ENCODE measurements around the gene SPAG4. TPM values are rescaled to one million over a fixed set of nuclear protein-coding genes. Genes with fewer than 3 reads are reported as not detected.

SPAG4 gene
- total and polyA plus RNA-seq, 10 of the 15 experiments (the other 5 are each of a cell fraction or from before 2014, with no cell fraction given), result 0.90 to 12.5 (median 2.4) TPM

DNA sequence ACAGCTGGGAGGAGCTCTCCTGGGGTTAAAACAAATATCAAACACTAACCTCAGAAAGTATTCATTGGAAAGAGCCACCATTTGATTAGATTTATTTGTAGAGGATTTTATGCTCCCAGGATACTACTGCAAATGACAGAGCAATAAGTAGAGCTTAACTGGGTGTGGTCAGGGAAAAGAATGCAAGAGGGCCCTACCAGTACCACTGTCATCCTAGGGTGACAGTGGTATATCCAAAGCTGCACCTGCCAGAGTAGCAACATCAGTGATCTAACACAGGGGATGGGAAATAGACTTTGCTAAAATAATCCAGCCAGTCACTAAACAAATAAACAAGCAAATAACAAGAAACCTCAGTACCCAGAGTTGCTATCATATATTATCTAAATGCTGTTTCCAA lies 44.1 kb upstream of the SPAG4 start (continued):
- no peak for TF ChIP-seq MYC (IDR thresholded peaks at IDR 0.05; ENCODE audit: insufficient read depth, insufficient read length, insufficient replicate concordance, low read length, severe bottlenecking)
- no peak for TF ChIP-seq HCFC1 (IDR thresholded peaks at IDR 0.05; ENCODE audit: low read length)

DNA sequence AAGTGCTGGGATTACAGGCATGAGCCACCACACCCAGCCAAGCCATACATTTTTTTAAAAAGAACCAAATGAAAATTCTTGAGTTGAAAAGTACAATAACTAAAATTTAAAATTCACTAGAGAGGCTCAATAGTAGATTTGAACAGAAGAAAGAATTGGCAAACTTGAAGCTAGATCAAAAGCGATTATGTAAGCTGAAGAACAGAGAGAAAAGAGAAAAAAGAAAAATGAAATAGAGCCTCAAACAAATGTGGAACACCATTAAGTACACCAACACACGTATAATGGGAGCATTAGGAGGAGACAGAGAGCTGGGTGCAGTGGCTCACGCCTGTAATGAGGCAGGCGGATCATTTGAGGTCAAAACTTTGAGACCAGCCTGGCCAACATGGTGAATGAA lies 42.8 kb upstream of the SPAG4 start:
- BruUV-seq (replicated peaks), result no TSS peak
- in situ Hi-C loops (cut with MboI) (no loop called here), intact Hi-C loops (cut with micrococcal nuclease; ENCODE audit: unreplicated experiment) (no loop called here)
- ATAC-seq (no peak), FAIRE-seq (no peak), DNase-seq (ENCODE audit: low read depth, low spot score) (no peak)
- H3K36me3 ChIP-seq (ENCODE audit: control insufficient read depth in 2 of 2, insufficient read depth in 2 of 2, low read length in 1 of 2), result no peaks in the 10 kb centered on the region
- no peaks in the 10 kb centered on the region for H3K79me2 ChIP-seq (ENCODE audit: control insufficient read depth, insufficient read depth, low read length)
- no peak overlapping the region for H3K4me2 ChIP-seq (ENCODE audit: control insufficient read depth, insufficient read depth)
- H4K20me1 ChIP-seq (ENCODE audit: control insufficient read depth, insufficient read depth), result no peaks in the 10 kb centered on the region
- peaks cover 2% of the 10 kb centered on the region; the same call in 1 of the 3 replicates for H3K9me3 ChIP-seq (replicated peaks; ENCODE audit: control insufficient read depth, insufficient read depth, low read length)
- POLR2A ChIA-PET, result no interaction called here
- no peak overlapping the region for H2AFZ ChIP-seq (ENCODE audit: control insufficient read depth, low read depth, low read length)
- no peaks in the 10 kb centered on the region for H3K4me1 ChIP-seq (ENCODE audit: control insufficient read depth, insufficient read depth, low read length)
- TF ChIP-seq RFX5 (IDR thresholded peaks at IDR 0.05; ENCODE audit: low read depth, low read length) (no peak), DPF2 (IDR thresholded peaks at IDR 0.05) (no peak), SIN3A (IDR thresholded peaks at IDR 0.05; ENCODE audit: low read depth, low read length) (no peak), ATF7 (IDR thresholded peaks at IDR 0.05; ENCODE audit: low read depth) (no peak), ETV6 (conservative IDR thresholded peaks at IDR 0.05 in 1 of 2, IDR thresholded peaks at IDR 0.05 in 1 of 2; ENCODE audit: borderline replicate concordance in 1 of 2, low read depth in 1 of 2) (no peak), ASH2L (IDR thresholded peaks at IDR 0.05; ENCODE audit: borderline replicate concordance, low read depth) (no peak), ZNF274 (IDR thresholded peaks at IDR 0.05; ENCODE audit: insufficient read depth, insufficient read length) (no peak), BMI1 (IDR thresholded peaks at IDR 0.05; ENCODE audit: borderline replicate concordance) (no peak), MYC (IDR thresholded peaks at IDR 0.05; ENCODE audit: insufficient read depth, insufficient read length, insufficient replicate concordance, low read length, severe bottlenecking) (no peak), TAF1 (IDR thresholded peaks at IDR 0.05; ENCODE audit: borderline replicate concordance, low read depth, low read length) (no peak), HDAC6 (IDR thresholded peaks at IDR 0.05; ENCODE audit: unreplicated experiment) (no peak), ZNF384 (IDR thresholded peaks at IDR 0.05; ENCODE audit: borderline replicate concordance, low read depth, low read length) (no peak), EZH2 (IDR thresholded peaks at IDR 0.05; ENCODE audit: borderline replicate concordance, control insufficient read depth, low read depth, low read length) (no peak), NR2C2 (IDR thresholded peaks at IDR 0.05; ENCODE audit: borderline replicate concordance, control insufficient read depth, insufficient read length, low read depth) (no peak)
- TF ChIP-seq, protein P1, sequence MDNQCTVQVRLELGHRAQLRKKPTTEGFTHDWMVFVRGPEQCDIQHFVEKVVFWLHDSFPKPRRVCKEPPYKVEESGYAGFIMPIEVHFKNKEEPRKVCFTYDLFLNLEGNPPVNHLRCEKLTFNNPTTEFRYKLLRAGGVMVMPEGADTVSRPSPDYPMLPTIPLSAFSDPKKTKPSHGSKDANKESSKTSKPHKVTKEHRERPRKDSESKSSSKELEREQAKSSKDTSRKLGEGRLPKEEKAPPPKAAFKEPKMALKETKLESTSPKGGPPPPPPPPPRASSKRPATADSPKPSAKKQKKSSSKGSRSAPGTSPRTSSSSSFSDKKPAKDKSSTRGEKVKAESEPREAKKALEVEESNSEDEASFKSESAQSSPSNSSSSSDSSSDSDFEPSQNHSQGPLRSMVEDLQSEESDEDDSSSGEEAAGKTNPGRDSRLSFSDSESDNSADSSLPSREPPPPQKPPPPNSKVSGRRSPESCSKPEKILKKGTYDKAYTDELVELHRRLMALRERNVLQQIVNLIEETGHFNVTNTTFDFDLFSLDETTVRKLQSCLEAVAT (IDR thresholded peaks at IDR 0.05), result no peak
- TF ChIP-seq, protein P2, sequence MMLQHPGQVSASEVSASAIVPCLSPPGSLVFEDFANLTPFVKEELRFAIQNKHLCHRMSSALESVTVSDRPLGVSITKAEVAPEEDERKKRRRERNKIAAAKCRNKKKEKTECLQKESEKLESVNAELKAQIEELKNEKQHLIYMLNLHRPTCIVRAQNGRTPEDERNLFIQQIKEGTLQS (IDR thresholded peaks at IDR 0.05; ENCODE audit: borderline replicate concordance, extremely low read depth, low read depth, low read length), result no peak
- RAD21 ChIA-PET (ENCODE audit: unreplicated experiment), result no interaction called here
- no peak overlapping the region for H3K27ac ChIP-seq (ENCODE audit: control insufficient read depth, insufficient read depth)
- CTCF ChIA-PET, result interaction anchor here (0.9 to 1.2 kb wide), 2 partner anchors 13 to 32 kb away, joined by 3 read pairs; no protein-coding TSS in a partner anchor
- H3K9ac ChIP-seq (ENCODE audit: control insufficient read depth, insufficient read depth, low read length), result no peak overlapping the region
- SMC1A ChIA-PET (ENCODE audit: uncharacterized antibody, unreplicated experiment), result no interaction called here
- 55% methylated on average over 4 of the region's 4 CpGs for WGBS (ENCODE audit: insufficient coverage, insufficient replicate concordance, low lambda C conversion rate, missing lambda C conversion rate)
- H3K27me3 ChIP-seq (replicated peaks in 1 of 2; ENCODE audit: control insufficient read depth in 2 of 2, insufficient read depth in 2 of 2, low read length in 1 of 2), result no peaks in the 10 kb centered on the region
- H3K4me3 ChIP-seq, result no peak overlapping the region

Data from GM12878 (cell line).